ENCODE data around the gene TBL2.
"Not testable (repeated sequence)": the region's sequence is repeated elsewhere in the genome, so short reads cannot be mapped to it uniquely, and the experiment has no call there.

TBL2 gene

GRCh38 chr7:73573276-73573675 is 5.1 kb downstream of the TBL2 start:
- DNase-seq (ENCODE audit: low read depth, low spot score) = no peak
- no peaks in the 10 kb centered on the region for H3K27me3 ChIP-seq (ENCODE audit: insufficient read depth, insufficient read length)
- TF ChIP-seq ZNF274 (IDR thresholded peaks at IDR 0.05; ENCODE audit: low read depth, low read length) (no peak), YY1 (IDR thresholded peaks at IDR 0.05; ENCODE audit: insufficient read depth, insufficient read length) (no peak), SUZ12 (IDR thresholded peaks at IDR 0.05; ENCODE audit: extremely low read depth, insufficient read depth, insufficient read length) (no peak)
- H3K36me3 ChIP-seq (ENCODE audit: insufficient read depth, insufficient read length, low read length) = peaks cover 67% of the 10 kb centered on the region
- no peak overlapping the region for H3K9ac ChIP-seq (ENCODE audit: insufficient read length, low read depth)
- H3K4me3 ChIP-seq (ENCODE audit: insufficient read length, low read depth) = no peak overlapping the region
- H3K4me1 ChIP-seq (ENCODE audit: insufficient read depth, insufficient read length) = peaks cover 3% of the 10 kb centered on the region
- no peaks in the 10 kb centered on the region for H3K9me3 ChIP-seq (ENCODE audit: insufficient read depth, low read length)

- Histone ChIP-seq H3K27me3 (ENCODE audit: insufficient read depth, insufficient read length) (no peaks in the 10 kb centered on the region), H3K9ac (ENCODE audit: insufficient read length, low read depth) (no peak overlapping the region), H3K9me3 (ENCODE audit: insufficient read depth, low read length) (no peaks in the 10 kb centered on the region), H3K4me3 (ENCODE audit: insufficient read length, low read depth) (no peak overlapping the region), H3K36me3 (ENCODE audit: insufficient read depth, insufficient read length, low read length) (peaks cover 67% of the 10 kb centered on the region), H3K4me1 (ENCODE audit: insufficient read depth, insufficient read length) (peaks cover 3% of the 10 kb centered on the region)
- DNase-seq (ENCODE audit: low read depth, low spot score) = no peak
- no peak for TF ChIP-seq SUZ12 (IDR thresholded peaks at IDR 0.05; ENCODE audit: extremely low read depth, insufficient read depth, insufficient read length)
- no peak for TF ChIP-seq ZNF274 (IDR thresholded peaks at IDR 0.05; ENCODE audit: low read depth, low read length)
- TF ChIP-seq YY1 (IDR thresholded peaks at IDR 0.05; ENCODE audit: insufficient read depth, insufficient read length) = no peak
These were observed 5.6 kb downstream of the TBL2 start for GRCh38 chr7:73572767-73573186.

GRCh38 chr7:73570977-73571376 is 7.4 kb downstream of the TBL2 start:
- no peaks in the 10 kb centered on the region for H3K27me3 ChIP-seq (ENCODE audit: insufficient read depth, insufficient read length)
- H3K4me1 ChIP-seq (ENCODE audit: insufficient read depth, insufficient read length) = no peaks in the 10 kb centered on the region
- H3K4me3 ChIP-seq (ENCODE audit: insufficient read length, low read depth) = no peak overlapping the region
- H3K9ac ChIP-seq (ENCODE audit: insufficient read length, low read depth) = no peak overlapping the region
- TF ChIP-seq YY1 (IDR thresholded peaks at IDR 0.05; ENCODE audit: insufficient read depth, insufficient read length) (no peak), ZNF274 (IDR thresholded peaks at IDR 0.05; ENCODE audit: low read depth, low read length) (no peak), SUZ12 (IDR thresholded peaks at IDR 0.05; ENCODE audit: extremely low read depth, insufficient read depth, insufficient read length) (no peak)
- H3K36me3 ChIP-seq (ENCODE audit: insufficient read depth, insufficient read length, low read length) = peaks cover 61% of the 10 kb centered on the region
- H3K9me3 ChIP-seq (ENCODE audit: insufficient read depth, low read length) = no peaks in the 10 kb centered on the region
- no peak for DNase-seq (ENCODE audit: low read depth, low spot score)

GRCh38 chr7:73570521-73570920 is 7.9 kb downstream of the TBL2 start:
- no peak for DNase-seq (ENCODE audit: low read depth, low spot score)
- no peak overlapping the region for H3K4me3 ChIP-seq (ENCODE audit: insufficient read length, low read depth)
- H3K9me3 ChIP-seq (ENCODE audit: insufficient read depth, low read length) = no peaks in the 10 kb centered on the region
- TF ChIP-seq ZNF274 (IDR thresholded peaks at IDR 0.05; ENCODE audit: low read depth, low read length) (no peak), SUZ12 (IDR thresholded peaks at IDR 0.05; ENCODE audit: extremely low read depth, insufficient read depth, insufficient read length) (no peak), YY1 (IDR thresholded peaks at IDR 0.05; ENCODE audit: insufficient read depth, insufficient read length) (no peak)
- H3K36me3 ChIP-seq (ENCODE audit: insufficient read depth, insufficient read length, low read length) = peaks cover 57% of the 10 kb centered on the region
- H3K9ac ChIP-seq (ENCODE audit: insufficient read length, low read depth) = no peak overlapping the region
- H3K4me1 ChIP-seq (ENCODE audit: insufficient read depth, insufficient read length) = no peaks in the 10 kb centered on the region
- H3K27me3 ChIP-seq (ENCODE audit: insufficient read depth, insufficient read length) = no peaks in the 10 kb centered on the region

- Histone ChIP-seq H3K4me3 (ENCODE audit: insufficient read length, low read depth) (no peak overlapping the region), H3K27me3 (ENCODE audit: insufficient read depth, insufficient read length) (no peaks in the 10 kb centered on the region), H3K9me3 (ENCODE audit: insufficient read depth, low read length) (no peaks in the 10 kb centered on the region), H3K9ac (ENCODE audit: insufficient read length, low read depth) (no peak overlapping the region), H3K4me1 (ENCODE audit: insufficient read depth, insufficient read length) (no peaks in the 10 kb centered on the region), H3K36me3 (ENCODE audit: insufficient read depth, insufficient read length, low read length) (peaks cover 48% of the 10 kb centered on the region)
- DNase-seq (ENCODE audit: low read depth, low spot score) = no peak
- TF ChIP-seq YY1 (IDR thresholded peaks at IDR 0.05; ENCODE audit: insufficient read depth, insufficient read length) (no peak), ZNF274 (IDR thresholded peaks at IDR 0.05; ENCODE audit: low read depth, low read length) (no peak)
These were observed 9.3 kb downstream of the TBL2 start for GRCh38 chr7:73569042-73569608.

GRCh38 chr7:73567846-73568685 is 10.3 kb downstream of the TBL2 start:
- TF ChIP-seq YY1 (IDR thresholded peaks at IDR 0.05; ENCODE audit: insufficient read depth, insufficient read length) (no peak), SUZ12 (IDR thresholded peaks at IDR 0.05; ENCODE audit: extremely low read depth, insufficient read depth, insufficient read length) (no peak), ZNF274 (IDR thresholded peaks at IDR 0.05; ENCODE audit: low read depth, low read length) (no peak)
- no peak for DNase-seq (ENCODE audit: low read depth, low spot score)
- Histone ChIP-seq H3K4me3 (ENCODE audit: insufficient read length, low read depth) (no peak overlapping the region), H3K9ac (ENCODE audit: insufficient read length, low read depth) (no peak overlapping the region), H3K4me1 (ENCODE audit: insufficient read depth, insufficient read length) (no peaks in the 10 kb centered on the region), H3K9me3 (ENCODE audit: insufficient read depth, low read length) (no peaks in the 10 kb centered on the region), H3K27me3 (ENCODE audit: insufficient read depth, insufficient read length) (no peaks in the 10 kb centered on the region), H3K36me3 (ENCODE audit: insufficient read depth, insufficient read length, low read length) (peaks cover 38% of the 10 kb centered on the region)

- no peak for DNase-seq (ENCODE audit: low read depth, low spot score)
- no peak for TF ChIP-seq ZNF274 (IDR thresholded peaks at IDR 0.05; ENCODE audit: low read depth, low read length)
- no peak for TF ChIP-seq YY1 (IDR thresholded peaks at IDR 0.05; ENCODE audit: insufficient read depth, insufficient read length)
- no peak for TF ChIP-seq SUZ12 (IDR thresholded peaks at IDR 0.05; ENCODE audit: extremely low read depth, insufficient read depth, insufficient read length)
- Histone ChIP-seq H3K4me3 (ENCODE audit: insufficient read length, low read depth) (no peak overlapping the region), H3K9ac (ENCODE audit: insufficient read length, low read depth) (no peak overlapping the region), H3K27me3 (ENCODE audit: insufficient read depth, insufficient read length) (no peaks in the 10 kb centered on the region), H3K9me3 (ENCODE audit: insufficient read depth, low read length) (no peaks in the 10 kb centered on the region), H3K4me1 (ENCODE audit: insufficient read depth, insufficient read length) (no peaks in the 10 kb centered on the region), H3K36me3 (ENCODE audit: insufficient read depth, insufficient read length, low read length) (peaks cover 28% of the 10 kb centered on the region)
These were observed 11.2 kb downstream of the TBL2 start for GRCh38 chr7:73567140-73567539.

GRCh38 chr7:73566431-73566830 is 11.9 kb downstream of the TBL2 start:
- H3K9me3 ChIP-seq (ENCODE audit: insufficient read depth, low read length); H3K4me3 ChIP-seq (ENCODE audit: insufficient read length, low read depth); H3K27me3 ChIP-seq (ENCODE audit: insufficient read depth, insufficient read length); H3K4me1 ChIP-seq (ENCODE audit: insufficient read depth, insufficient read length); DNase-seq (ENCODE audit: low read depth, low spot score); H3K9ac ChIP-seq (ENCODE audit: insufficient read length, low read depth): not testable (repeated sequence)
- peaks cover 24% of the 10 kb centered on the region for H3K36me3 ChIP-seq (ENCODE audit: insufficient read depth, insufficient read length, low read length)
